SK-N-SH treated with all-trans-retinoic acid at 6 μM for 48 hours (cell line): ENCODE measurements around the gene TAS2R43.

Source experiments
- ARNTL ChIP-seq: fragments of 450-650 bp; formaldehyde crosslinking; IDR thresholded peaks from 2 replicates; pipeline ENCODE4 v1.5.0; 2020; ENCODE audit warnings: low read depth, mild to moderate bottlenecking, moderate library complexity, borderline replicate concordance
- GLIS3 ChIP-seq: fragments of 250-450 bp; sonication (Bioruptor Pico); IDR thresholded peaks from 2 replicates; pipeline ENCODE4 v1.5.0; 2020; ENCODE audit warnings: mild to moderate bottlenecking, moderate library complexity
- ISL1 ChIP-seq: fragments of 250-450 bp; sonication (Bioruptor Pico); IDR thresholded peaks from 2 replicates; pipeline ENCODE4 v2.1.2; 2022; ENCODE audit warnings: mild to moderate bottlenecking, moderate library complexity
- SNAI2 ChIP-seq: fragments of 250-450 bp; sonication (Bioruptor Pico); IDR thresholded peaks from 2 replicates; pipeline ENCODE4 v1.5.0; 2020; ENCODE audit warnings: mild to moderate bottlenecking, moderate library complexity
- TCF4 ChIP-seq: fragments of 250-450 bp; sonication (Bioruptor Pico); IDR thresholded peaks from 2 replicates; pipeline ENCODE4 v1.8.0; 2021; ENCODE audit warnings: mild to moderate bottlenecking, moderate library complexity, borderline replicate concordance
- ZFP30 ChIP-seq: fragments of 450-650 bp; formaldehyde crosslinking; IDR thresholded peaks from 2 replicates; pipeline ENCODE4 v1.5.0; 2022; ENCODE audit warnings: mild to moderate bottlenecking, moderate library complexity
- TF ChIP-seq, protein P1 (sequence below): fragments of 250-450 bp; sonication (Bioruptor Pico); IDR thresholded peaks from 2 replicates; pipeline ENCODE4 v1.5.1; 2021; ENCODE audit warnings: mild to moderate bottlenecking, moderate library complexity
- TF ChIP-seq, protein P2 (sequence below): fragments of 250-450 bp; sonication (Bioruptor Pico); IDR thresholded peaks from 2 replicates; pipeline ENCODE4 v1.8.0; 2020; ENCODE audit warnings: mild to moderate bottlenecking, moderate library complexity, borderline replicate concordance
- TF ChIP-seq, protein P3 (sequence below): fragments of 250-450 bp; sonication (Bioruptor Pico); IDR thresholded peaks from 2 replicates; pipeline ENCODE4 v1.5.1; 2020; ENCODE audit warnings: low read depth, mild to moderate bottlenecking, moderate library complexity
- TF ChIP-seq, protein P4 (sequence below): fragments of 250-450 bp; sonication (Bioruptor Pico); IDR thresholded peaks from 2 replicates; pipeline ENCODE4 v1.5.0; 2020; ENCODE audit warnings: mild to moderate bottlenecking, moderate library complexity

DNA sequence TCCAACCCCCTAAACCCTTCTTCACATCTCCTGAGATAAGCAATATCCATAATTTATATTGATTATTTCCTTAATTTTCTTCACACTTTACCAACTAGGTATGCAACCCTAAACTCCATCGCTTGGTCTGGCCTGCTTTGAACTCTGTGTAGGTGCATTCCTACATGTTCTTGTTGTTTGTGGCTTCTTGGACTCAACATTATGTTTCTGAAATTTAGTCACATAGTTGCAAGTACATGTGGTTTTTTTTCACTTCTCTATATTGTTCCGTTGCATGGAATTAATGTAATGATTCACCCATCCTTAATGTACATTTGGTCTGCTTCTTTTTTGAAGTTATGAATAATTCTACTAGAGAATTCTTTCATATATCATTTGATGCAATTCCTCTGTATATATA is 44.0 kb upstream of the TAS2R43 start:
- TF ChIP-seq ARNTL (CRISPR knock-in tag) (no peak), SNAI2 (no peak), TCF4 (CRISPR knock-in tag) (no peak), ZFP30 (CRISPR knock-in tag) (no peak), ISL1 (CRISPR knock-in tag) (no peak), GLIS3 (CRISPR knock-in tag) (no peak)
- TF ChIP-seq, protein P1, sequence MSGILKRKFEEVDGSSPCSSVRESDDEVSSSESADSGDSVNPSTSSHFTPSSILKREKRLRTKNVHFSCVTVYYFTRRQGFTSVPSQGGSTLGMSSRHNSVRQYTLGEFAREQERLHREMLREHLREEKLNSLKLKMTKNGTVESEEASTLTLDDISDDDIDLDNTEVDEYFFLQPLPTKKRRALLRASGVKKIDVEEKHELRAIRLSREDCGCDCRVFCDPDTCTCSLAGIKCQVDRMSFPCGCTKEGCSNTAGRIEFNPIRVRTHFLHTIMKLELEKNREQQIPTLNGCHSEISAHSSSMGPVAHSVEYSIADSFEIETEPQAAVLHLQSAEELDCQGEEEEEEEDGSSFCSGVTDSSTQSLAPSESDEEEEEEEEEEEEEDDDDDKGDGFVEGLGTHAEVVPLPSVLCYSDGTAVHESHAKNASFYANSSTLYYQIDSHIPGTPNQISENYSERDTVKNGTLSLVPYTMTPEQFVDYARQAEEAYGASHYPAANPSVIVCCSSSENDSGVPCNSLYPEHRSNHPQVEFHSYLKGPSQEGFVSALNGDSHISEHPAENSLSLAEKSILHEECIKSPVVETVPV (CRISPR knock-in tag): no peak
- TF ChIP-seq, protein P2, sequence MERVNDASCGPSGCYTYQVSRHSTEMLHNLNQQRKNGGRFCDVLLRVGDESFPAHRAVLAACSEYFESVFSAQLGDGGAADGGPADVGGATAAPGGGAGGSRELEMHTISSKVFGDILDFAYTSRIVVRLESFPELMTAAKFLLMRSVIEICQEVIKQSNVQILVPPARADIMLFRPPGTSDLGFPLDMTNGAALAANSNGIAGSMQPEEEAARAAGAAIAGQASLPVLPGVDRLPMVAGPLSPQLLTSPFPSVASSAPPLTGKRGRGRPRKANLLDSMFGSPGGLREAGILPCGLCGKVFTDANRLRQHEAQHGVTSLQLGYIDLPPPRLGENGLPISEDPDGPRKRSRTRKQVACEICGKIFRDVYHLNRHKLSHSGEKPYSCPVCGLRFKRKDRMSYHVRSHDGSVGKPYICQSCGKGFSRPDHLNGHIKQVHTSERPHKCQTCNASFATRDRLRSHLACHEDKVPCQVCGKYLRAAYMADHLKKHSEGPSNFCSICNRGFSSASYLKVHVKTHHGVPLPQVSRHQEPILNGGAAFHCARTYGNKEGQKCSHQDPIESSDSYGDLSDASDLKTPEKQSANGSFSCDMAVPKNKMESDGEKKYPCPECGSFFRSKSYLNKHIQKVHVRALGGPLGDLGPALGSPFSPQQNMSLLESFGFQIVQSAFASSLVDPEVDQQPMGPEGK (CRISPR knock-in tag): no peak
- TF ChIP-seq, protein P3, sequence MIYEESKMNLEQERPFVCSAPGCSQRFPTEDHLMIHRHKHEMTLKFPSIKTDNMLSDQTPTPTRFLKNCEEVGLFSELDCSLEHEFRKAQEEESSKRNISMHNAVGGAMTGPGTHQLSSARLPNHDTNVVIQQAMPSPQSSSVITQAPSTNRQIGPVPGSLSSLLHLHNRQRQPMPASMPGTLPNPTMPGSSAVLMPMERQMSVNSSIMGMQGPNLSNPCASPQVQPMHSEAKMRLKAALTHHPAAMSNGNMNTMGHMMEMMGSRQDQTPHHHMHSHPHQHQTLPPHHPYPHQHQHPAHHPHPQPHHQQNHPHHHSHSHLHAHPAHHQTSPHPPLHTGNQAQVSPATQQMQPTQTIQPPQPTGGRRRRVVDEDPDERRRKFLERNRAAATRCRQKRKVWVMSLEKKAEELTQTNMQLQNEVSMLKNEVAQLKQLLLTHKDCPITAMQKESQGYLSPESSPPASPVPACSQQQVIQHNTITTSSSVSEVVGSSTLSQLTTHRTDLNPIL (CRISPR knock-in tag): no peak
- TF ChIP-seq, protein P4, sequence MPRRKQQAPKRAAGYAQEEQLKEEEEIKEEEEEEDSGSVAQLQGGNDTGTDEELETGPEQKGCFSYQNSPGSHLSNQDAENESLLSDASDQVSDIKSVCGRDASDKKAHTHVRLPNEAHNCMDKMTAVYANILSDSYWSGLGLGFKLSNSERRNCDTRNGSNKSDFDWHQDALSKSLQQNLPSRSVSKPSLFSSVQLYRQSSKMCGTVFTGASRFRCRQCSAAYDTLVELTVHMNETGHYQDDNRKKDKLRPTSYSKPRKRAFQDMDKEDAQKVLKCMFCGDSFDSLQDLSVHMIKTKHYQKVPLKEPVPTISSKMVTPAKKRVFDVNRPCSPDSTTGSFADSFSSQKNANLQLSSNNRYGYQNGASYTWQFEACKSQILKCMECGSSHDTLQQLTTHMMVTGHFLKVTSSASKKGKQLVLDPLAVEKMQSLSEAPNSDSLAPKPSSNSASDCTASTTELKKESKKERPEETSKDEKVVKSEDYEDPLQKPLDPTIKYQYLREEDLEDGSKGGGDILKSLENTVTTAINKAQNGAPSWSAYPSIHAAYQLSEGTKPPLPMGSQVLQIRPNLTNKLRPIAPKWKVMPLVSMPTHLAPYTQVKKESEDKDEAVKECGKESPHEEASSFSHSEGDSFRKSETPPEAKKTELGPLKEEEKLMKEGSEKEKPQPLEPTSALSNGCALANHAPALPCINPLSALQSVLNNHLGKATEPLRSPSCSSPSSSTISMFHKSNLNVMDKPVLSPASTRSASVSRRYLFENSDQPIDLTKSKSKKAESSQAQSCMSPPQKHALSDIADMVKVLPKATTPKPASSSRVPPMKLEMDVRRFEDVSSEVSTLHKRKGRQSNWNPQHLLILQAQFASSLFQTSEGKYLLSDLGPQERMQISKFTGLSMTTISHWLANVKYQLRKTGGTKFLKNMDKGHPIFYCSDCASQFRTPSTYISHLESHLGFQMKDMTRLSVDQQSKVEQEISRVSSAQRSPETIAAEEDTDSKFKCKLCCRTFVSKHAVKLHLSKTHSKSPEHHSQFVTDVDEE (CRISPR knock-in tag): no peak
